ENCODE data around the gene SAMD4A. TPM values are rescaled to one million over a fixed set of nuclear protein-coding genes. Genes with fewer than 3 reads are reported as not detected.

SAMD4A gene
- total RNA-seq, 1 donor from 2014 or later = 8.2 TPM

GRCh38 chr14:54838931-54839512 lies 272.1 kb downstream of the SAMD4A start:
- FAIRE-seq (no peak), DNase-seq (ENCODE audit: low spot score in 2 of 2) (no peak)

GRCh38 chr14:54839701-54840119 lies 272.8 kb downstream of the SAMD4A start:
- DNase-seq (ENCODE audit: low spot score in 2 of 2) (no peak), FAIRE-seq (no peak)

GRCh38 chr14:54840336-54840735 lies 273.4 kb downstream of the SAMD4A start:
- no peak for FAIRE-seq

GRCh38 chr14:54840798-54841197 lies 273.9 kb downstream of the SAMD4A start:
- FAIRE-seq (no peak), DNase-seq (ENCODE audit: low spot score in 2 of 2) (no peak)

More at GRCh38 chr14:54840336-54840735, 273.4 kb downstream of the SAMD4A start:
- DNase-seq (ENCODE audit: low spot score in 2 of 2) = no peak

Other genes with a start within 250 kb of the SAMD4A start
- 5.3 TPM for gene CDKN3, start 170.1 kb upstream of the SAMD4A start, total RNA-seq
- 41.6 TPM for gene CNIH1, start 125.8 kb upstream of the SAMD4A start, total RNA-seq
- 258 TPM for gene GMFB, start 78.1 kb upstream of the SAMD4A start, total RNA-seq
- gene CGRRF1, start 57.2 kb upstream of the SAMD4A start, total RNA-seq = 19.6 TPM

All from frontal cortex (tissue), 4 donors.